GM12865 (cell line): ENCODE results near the gene ZNFX1.
A peak's percentile ranks its signal among the peaks of the same experiment; 100 is the strongest.

Experiments used
- DNase-seq: peaks from one replicate; pipeline ENCODE4 v3.0.0; 2010; ENCODE audit warnings: low read depth
- H3K4me3 ChIP-seq: 2 replicates; pipeline ENCODE4 v1.5.1; 2011; ENCODE audit warnings: mild to moderate bottlenecking, low read depth, low read length, control low read depth
- CTCF ChIP-seq: IDR thresholded peaks from 2 replicates; pipeline ENCODE4 v1.5.1; 2011; ENCODE audit warnings: low read length, control low read depth, low read depth, inconsistent platforms; ENCODE audit not compliant: insufficient read depth; ENCODE audit errors: missing control alignments

Gene ZNFX1

GRCh38 chr20:49285813-49286494 is 8.1 kb upstream of the ZNFX1 start:
- no peak for TF ChIP-seq CTCF
- DNase-seq = peak; percentile 31
- H3K4me3 ChIP-seq = no peak overlapping the region

- H3K4me3 ChIP-seq = 0 out of 2 replicates have a peak overlapping the region, but pooled peaks have one; percentile 16
- no peak for TF ChIP-seq CTCF
- DNase-seq = peak; percentile 21
Observed at GRCh38 chr20:49285233-49285668, 7.4 kb upstream of the ZNFX1 start.

GRCh38 chr20:49284818-49285217 is 7.0 kb upstream of the ZNFX1 start:
- peak overlapping the region; percentile 16; the same call in 1 of the 2 replicates for H3K4me3 ChIP-seq
- TF ChIP-seq CTCF = no peak
- peak; percentile 37 for DNase-seq

GRCh38 chr20:49283703-49284625 is 6.1 kb upstream of the ZNFX1 start:
- H3K4me3 ChIP-seq = peak overlapping the region; percentile 90
- TF ChIP-seq CTCF = no peak
- DNase-seq = peak; percentile 39

- DNase-seq = peak; percentile 28
- no peak for TF ChIP-seq CTCF
- peak overlapping the region; percentile 90 for H3K4me3 ChIP-seq
Observed at GRCh38 chr20:49283176-49283702, 5.4 kb upstream of the ZNFX1 start.

GRCh38 chr20:49282584-49283171 is 4.8 kb upstream of the ZNFX1 start:
- DNase-seq = peak; percentile 39
- TF ChIP-seq CTCF = no peak
- H3K4me3 ChIP-seq = peak overlapping the region; percentile 90
